ENCODE results near the gene LIG1. TPM values are rescaled to one million over a fixed set of nuclear protein-coding genes. Genes with fewer than 3 reads are reported as not detected.

Gene LIG1
- total and polyA plus RNA-seq, 2 experiments from 2014 or later = 9.3 to 14.5 TPM

DNA sequence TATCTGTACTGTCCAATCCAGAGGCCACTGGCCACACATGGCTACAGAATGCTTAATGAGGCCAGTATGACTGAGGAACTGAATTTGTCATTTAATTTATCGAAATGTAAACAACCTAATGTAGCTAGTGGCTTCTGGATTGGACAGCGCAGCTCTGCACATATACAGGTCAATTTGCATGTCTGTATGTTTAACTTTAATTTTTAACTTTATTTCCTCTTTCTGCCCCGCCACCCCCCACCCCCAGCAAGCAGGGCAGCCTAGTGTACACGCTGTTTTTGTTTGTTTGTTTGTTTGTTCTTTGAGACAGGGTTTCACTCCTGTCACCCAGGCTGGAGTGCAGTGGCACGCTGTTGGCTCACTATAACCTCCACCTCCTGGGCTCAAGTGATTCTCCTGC is 15.9 kb upstream of the LIG1 start:
- Histone ChIP-seq H3K9me3 (ENCODE audit: low read depth) (no peaks in the 10 kb centered on the region), H3K79me2 (ENCODE audit: insufficient read depth) (no peaks in the 10 kb centered on the region), H3K36me3 (ENCODE audit: low read depth) (peaks cover 4% of the 10 kb centered on the region; the same call in 1 of the 2 replicates), H3K9ac (no peak overlapping the region), H3F3A (ENCODE audit: insufficient read depth) (no peaks in the 10 kb centered on the region), H3K27me3 (replicated peaks; ENCODE audit: insufficient read depth) (no peaks in the 10 kb centered on the region), H3K4me1 (ENCODE audit: insufficient read depth) (no peaks in the 10 kb centered on the region), H3K9me2 (ENCODE audit: insufficient read depth) (no peaks in the 10 kb centered on the region), H4K20me1 (ENCODE audit: insufficient read depth) (no peaks in the 10 kb centered on the region), H3K4me2 (ENCODE audit: unreplicated experiment) (no peak overlapping the region), H3K4me3 (no peak overlapping the region), H2AFZ (no peak overlapping the region), H3K27ac (no peak overlapping the region)
- no peak for DNase-seq
- no peak for TF ChIP-seq EZH2phosphoT487 (IDR thresholded peaks at IDR 0.05; ENCODE audit: insufficient read depth, low read depth)
- TF ChIP-seq EZH2 (IDR thresholded peaks at IDR 0.05; ENCODE audit: insufficient read depth, poor library complexity, severe bottlenecking) = no peak
- WGBS, 2 experiments (ENCODE audit: low coverage in 1 of 2, low lambda C conversion rate in 2 of 2, missing lambda C conversion rate in 2 of 2) = 83 to 89% methylated on average over 5 of the region's 5 CpGs
- in situ Hi-C loops (cut with MboI) = no loop called here

- WGBS, 2 experiments (ENCODE audit: low coverage in 1 of 2, low lambda C conversion rate in 2 of 2, missing lambda C conversion rate in 2 of 2) = 88 to 94% methylated on average over 9 of the region's 9 CpGs
- no peaks in the 10 kb centered on the region for H3K79me2 ChIP-seq (ENCODE audit: insufficient read depth)
- no peak for TF ChIP-seq EZH2 (IDR thresholded peaks at IDR 0.05; ENCODE audit: insufficient read depth, poor library complexity, severe bottlenecking)
- TF ChIP-seq EZH2phosphoT487 (IDR thresholded peaks at IDR 0.05; ENCODE audit: insufficient read depth, low read depth) = no peak
- H3K9me2 ChIP-seq (ENCODE audit: insufficient read depth) = no peaks in the 10 kb centered on the region
- H3K27me3 ChIP-seq (replicated peaks; ENCODE audit: insufficient read depth) = no peaks in the 10 kb centered on the region
- H3K9me3 ChIP-seq (ENCODE audit: low read depth) = no peaks in the 10 kb centered on the region
- no peaks in the 10 kb centered on the region for H3F3A ChIP-seq (ENCODE audit: insufficient read depth)
- in situ Hi-C loops (cut with MboI) = no loop called here
- H3K9ac ChIP-seq = no peak overlapping the region
- H3K36me3 ChIP-seq (ENCODE audit: low read depth) = peaks cover 4% of the 10 kb centered on the region; the same call in 1 of the 2 replicates
- H4K20me1 ChIP-seq (ENCODE audit: insufficient read depth) = no peaks in the 10 kb centered on the region
- no peaks in the 10 kb centered on the region for H3K4me1 ChIP-seq (ENCODE audit: insufficient read depth)
- H3K27ac ChIP-seq = no peak overlapping the region
- no peak for DNase-seq
- no peak overlapping the region for H3K4me2 ChIP-seq (ENCODE audit: unreplicated experiment)
- H2AFZ ChIP-seq = no peak overlapping the region
- H3K4me3 ChIP-seq = no peak overlapping the region
Observed at GRCh38 chr19:48183356-48183755, 13.2 kb upstream of the LIG1 start.

- H3K27me3 ChIP-seq (replicated peaks; ENCODE audit: insufficient read depth) = no peaks in the 10 kb centered on the region
- no peak for DNase-seq
- 97 to 99% methylated on average over 28 to 38 of the region's 38 CpGs for WGBS, 2 experiments (ENCODE audit: low coverage in 1 of 2, low lambda C conversion rate in 2 of 2, missing lambda C conversion rate in 2 of 2)
Observed at GRCh38 chr19:48182434-48182833, 12.3 kb upstream of the LIG1 start.

DNA sequence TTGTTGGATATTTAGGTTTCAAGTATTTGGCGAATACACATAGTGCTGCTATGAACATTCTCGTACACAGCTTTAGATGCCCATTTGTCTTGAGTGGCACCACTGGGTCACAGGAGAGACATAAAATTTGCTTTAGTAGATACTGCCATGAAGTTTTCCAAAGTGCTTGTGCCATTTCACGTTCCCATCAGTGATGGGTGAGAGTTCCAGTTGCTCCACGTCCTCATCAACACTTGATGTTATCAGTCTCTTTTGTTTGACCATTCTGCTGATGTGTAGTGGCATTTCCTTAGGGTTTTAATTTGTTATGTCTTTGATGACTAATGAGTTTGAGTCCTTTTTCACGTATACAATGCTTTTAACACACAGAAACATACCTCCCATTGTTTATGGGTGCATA is 11.4 kb upstream of the LIG1 start:
- WGBS, 2 experiments (ENCODE audit: low coverage in 1 of 2, low lambda C conversion rate in 2 of 2, missing lambda C conversion rate in 2 of 2) = 97 to 99% methylated on average over 5 of the region's 5 CpGs
- no peaks in the 10 kb centered on the region for H3F3A ChIP-seq (ENCODE audit: insufficient read depth)
- H3K79me2 ChIP-seq (ENCODE audit: insufficient read depth) = no peaks in the 10 kb centered on the region
- H3K9me3 ChIP-seq (ENCODE audit: low read depth) = no peaks in the 10 kb centered on the region
- H2AFZ ChIP-seq = no peak overlapping the region
- DNase-seq = no peak
- H3K9me2 ChIP-seq (ENCODE audit: insufficient read depth) = no peaks in the 10 kb centered on the region
- H3K27ac ChIP-seq = no peak overlapping the region
- no peaks in the 10 kb centered on the region for H4K20me1 ChIP-seq (ENCODE audit: insufficient read depth)
- TF ChIP-seq EZH2phosphoT487 (IDR thresholded peaks at IDR 0.05; ENCODE audit: insufficient read depth, low read depth) (no peak), EZH2 (IDR thresholded peaks at IDR 0.05; ENCODE audit: insufficient read depth, poor library complexity, severe bottlenecking) (no peak)
- no peaks in the 10 kb centered on the region for H3K4me1 ChIP-seq (ENCODE audit: insufficient read depth)
- no peak overlapping the region for H3K4me2 ChIP-seq (ENCODE audit: unreplicated experiment)
- no peak overlapping the region for H3K9ac ChIP-seq
- no peaks in the 10 kb centered on the region for H3K27me3 ChIP-seq (replicated peaks; ENCODE audit: insufficient read depth)
- in situ Hi-C loops (cut with MboI) = no loop called here
- no peak overlapping the region for H3K4me3 ChIP-seq
- H3K36me3 ChIP-seq (ENCODE audit: low read depth) = peaks cover 4% of the 10 kb centered on the region; the same call in 1 of the 2 replicates

More at GRCh38 chr19:48182434-48182833, 12.3 kb upstream of the LIG1 start:
- Histone ChIP-seq H4K20me1 (ENCODE audit: insufficient read depth) (no peaks in the 10 kb centered on the region), H3K27ac (no peak overlapping the region), H2AFZ (no peak overlapping the region), H3K79me2 (ENCODE audit: insufficient read depth) (no peaks in the 10 kb centered on the region), H3K4me1 (ENCODE audit: insufficient read depth) (no peaks in the 10 kb centered on the region), H3K9me3 (ENCODE audit: low read depth) (no peaks in the 10 kb centered on the region), H3K4me2 (ENCODE audit: unreplicated experiment) (no peak overlapping the region), H3F3A (ENCODE audit: insufficient read depth) (no peaks in the 10 kb centered on the region), H3K9ac (no peak overlapping the region), H3K36me3 (ENCODE audit: low read depth) (peaks cover 4% of the 10 kb centered on the region; the same call in 1 of the 2 replicates), H3K9me2 (ENCODE audit: insufficient read depth) (no peaks in the 10 kb centered on the region), H3K4me3 (no peak overlapping the region)
- in situ Hi-C loops (cut with MboI) = no loop called here
- TF ChIP-seq EZH2phosphoT487 (IDR thresholded peaks at IDR 0.05; ENCODE audit: insufficient read depth, low read depth) (no peak), EZH2 (IDR thresholded peaks at IDR 0.05; ENCODE audit: insufficient read depth, poor library complexity, severe bottlenecking) (no peak)

DNA sequence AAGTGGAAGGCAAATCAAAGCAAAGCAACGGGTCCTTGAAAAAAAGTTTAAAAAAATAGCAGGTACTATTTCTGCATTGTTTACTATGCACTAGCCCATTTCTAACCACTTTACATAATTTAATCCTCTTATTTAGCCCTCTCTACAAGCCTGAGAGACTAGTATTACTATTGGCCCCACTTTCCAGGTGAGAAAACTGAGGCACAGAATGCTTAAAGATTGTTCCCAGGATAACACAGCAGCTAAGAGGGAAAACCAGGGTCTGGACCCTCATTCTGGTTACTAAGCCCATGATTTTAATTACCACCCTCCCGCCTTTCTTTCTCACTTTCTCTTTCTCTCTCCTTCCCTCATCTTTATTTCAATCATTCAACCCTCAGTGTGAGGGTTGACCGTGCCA is 6.1 kb upstream of the LIG1 start:
- Histone ChIP-seq H3K36me3 (ENCODE audit: low read depth) (no peaks in the 10 kb centered on the region), H3K27me3 (replicated peaks; ENCODE audit: insufficient read depth) (no peaks in the 10 kb centered on the region), H3K79me2 (ENCODE audit: insufficient read depth) (peaks cover 9% of the 10 kb centered on the region), H4K20me1 (ENCODE audit: insufficient read depth) (no peaks in the 10 kb centered on the region), H2AFZ (no peak overlapping the region), H3K9me3 (ENCODE audit: low read depth) (no peaks in the 10 kb centered on the region), H3K9ac (no peak overlapping the region), H3K27ac (no peak overlapping the region), H3K4me3 (no peak overlapping the region), H3F3A (ENCODE audit: insufficient read depth) (no peaks in the 10 kb centered on the region), H3K9me2 (ENCODE audit: insufficient read depth) (no peaks in the 10 kb centered on the region), H3K4me2 (ENCODE audit: unreplicated experiment) (no peak overlapping the region), H3K4me1 (ENCODE audit: insufficient read depth) (peaks cover 4% of the 10 kb centered on the region; the same call in 1 of the 2 replicates)
- 86 to 88% methylated on average over 3 of the region's 3 CpGs for WGBS, 2 experiments (ENCODE audit: low coverage in 1 of 2, low lambda C conversion rate in 2 of 2, missing lambda C conversion rate in 2 of 2)
- TF ChIP-seq EZH2 (IDR thresholded peaks at IDR 0.05; ENCODE audit: insufficient read depth, poor library complexity, severe bottlenecking) (no peak), EZH2phosphoT487 (IDR thresholded peaks at IDR 0.05; ENCODE audit: insufficient read depth, low read depth) (no peak)
- DNase-seq = no peak
- in situ Hi-C loops (cut with MboI) = no loop called here
